ACHN (cell line): ENCODE results near the gene FABP6.
"Not testable (repeated sequence)": the region's sequence is repeated elsewhere in the genome, so short reads cannot be mapped to it uniquely, and the experiment has no call there.

ENCODE experiments used
- DNase-seq: peaks from one replicate; pipeline ENCODE4 v3.0.0-alpha.2; 2015
- in situ Hi-C: cut with HindIII; loops from 2 replicates; pipeline ENCODE4 v1.10.0; 2017; ENCODE audit warnings: low sequenced_read_pairs, low pct_ligation_motif_present, low pct_unique_long_range_greater_than_20kb

FABP6 gene

DNA sequence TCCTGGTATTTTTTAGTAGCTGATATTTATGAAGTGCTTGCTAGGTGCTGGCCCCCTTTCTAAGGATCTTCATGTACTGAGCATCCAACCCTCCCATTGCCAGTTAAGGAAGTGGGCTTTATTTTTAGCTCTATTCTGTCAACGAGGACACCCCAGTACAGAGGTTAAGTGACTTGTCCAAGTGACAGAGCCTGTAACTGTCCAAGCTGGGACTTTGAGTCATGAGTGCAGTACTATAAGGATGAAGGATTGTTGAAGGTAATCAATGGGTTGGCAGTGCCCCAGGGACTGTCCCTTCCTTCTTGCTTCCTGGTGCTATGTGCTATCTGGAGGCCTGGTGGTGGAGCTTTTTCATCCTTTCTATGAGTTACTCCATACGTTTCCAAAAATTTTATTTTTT lies 18.0 kb upstream of the FABP6 start:
- DNase-seq, result no peak
- in situ Hi-C loops, result no loop called here

DNA sequence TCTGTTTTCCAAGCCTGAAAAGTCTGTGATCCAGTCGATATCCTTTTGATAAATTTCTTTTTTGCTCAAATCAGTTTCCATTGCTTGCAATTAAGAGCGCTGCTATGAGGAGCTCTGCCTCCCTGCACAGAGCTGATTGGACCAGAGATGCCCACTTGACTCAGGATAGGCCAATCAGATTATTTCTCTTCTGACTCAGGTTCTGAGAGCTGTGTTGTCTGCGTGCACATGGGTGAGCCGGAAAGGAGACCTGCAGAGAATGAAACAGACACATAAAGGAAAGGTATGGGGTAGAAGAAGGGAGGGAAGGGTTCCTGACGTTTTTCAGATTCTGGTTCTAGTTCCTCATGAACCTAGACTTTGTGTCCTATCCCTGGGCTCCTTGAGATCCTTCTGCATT lies 15.8 kb upstream of the FABP6 start:
- in situ Hi-C loops, result no loop called here
- DNase-seq, result peak; percentile 79

DNA sequence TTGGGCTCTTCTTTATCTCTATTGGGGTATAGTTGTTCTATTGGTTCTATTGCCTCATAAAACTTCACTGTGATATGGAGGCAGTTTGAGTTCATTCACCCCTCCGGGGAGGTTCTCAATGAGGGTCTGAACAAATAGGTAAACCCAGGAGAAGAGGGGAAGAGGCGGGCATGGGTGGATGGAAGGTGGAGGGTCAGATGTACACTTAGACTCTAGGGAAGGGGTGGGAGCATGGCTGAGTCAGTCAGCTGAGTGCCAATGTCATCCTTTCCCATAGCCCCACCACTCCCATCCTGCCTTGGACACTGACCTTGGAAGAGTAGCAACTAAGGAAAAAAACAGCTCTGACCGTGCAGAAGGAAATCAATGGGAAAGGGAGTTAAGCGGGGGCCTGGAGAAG lies 9.9 kb upstream of the FABP6 start:
- DNase-seq, result no peak
- in situ Hi-C loops, result no loop called here

DNA sequence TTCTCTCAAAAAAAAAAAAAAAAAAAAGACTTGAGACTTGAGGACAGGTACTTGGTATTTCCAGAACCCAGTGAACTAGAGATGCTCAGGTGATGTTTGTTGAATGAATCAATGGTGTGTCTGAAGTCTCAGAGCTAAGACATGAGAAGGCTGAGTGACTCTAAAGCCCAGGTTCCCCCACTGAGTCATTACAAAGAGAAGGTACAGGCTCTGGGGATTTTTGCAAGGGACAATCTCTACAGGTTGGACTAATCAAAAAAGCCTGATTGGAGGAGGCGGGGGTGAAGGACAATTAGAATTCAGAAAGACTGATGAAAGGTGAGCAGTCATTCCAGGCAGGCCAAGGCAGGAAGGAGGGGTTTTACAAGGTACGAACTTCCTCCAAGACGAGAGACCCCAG lies 8.2 kb upstream of the FABP6 start:
- in situ Hi-C loops, result no loop called here
- no peak for DNase-seq

DNA sequence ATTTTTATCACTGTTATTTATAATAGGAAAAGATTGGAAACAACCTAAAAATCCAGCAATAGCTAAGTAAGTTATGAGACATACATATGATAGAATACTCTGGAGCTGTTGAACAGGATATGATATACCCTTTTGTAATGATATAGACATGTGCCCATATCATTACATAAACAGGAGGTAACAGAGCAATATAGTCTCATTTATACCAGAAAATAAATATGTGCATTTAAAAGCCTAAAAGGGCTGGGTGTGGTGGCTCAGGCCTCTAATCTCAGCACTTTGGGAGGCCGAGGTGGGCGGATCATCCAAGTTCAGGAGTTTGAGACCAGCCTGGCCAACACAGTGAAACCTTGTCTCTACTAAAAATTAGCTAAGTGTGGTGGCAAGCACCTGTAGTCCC lies 2.3 kb upstream of the FABP6 start:
- in situ Hi-C loops, result no loop called here
- no peak for DNase-seq

DNA sequence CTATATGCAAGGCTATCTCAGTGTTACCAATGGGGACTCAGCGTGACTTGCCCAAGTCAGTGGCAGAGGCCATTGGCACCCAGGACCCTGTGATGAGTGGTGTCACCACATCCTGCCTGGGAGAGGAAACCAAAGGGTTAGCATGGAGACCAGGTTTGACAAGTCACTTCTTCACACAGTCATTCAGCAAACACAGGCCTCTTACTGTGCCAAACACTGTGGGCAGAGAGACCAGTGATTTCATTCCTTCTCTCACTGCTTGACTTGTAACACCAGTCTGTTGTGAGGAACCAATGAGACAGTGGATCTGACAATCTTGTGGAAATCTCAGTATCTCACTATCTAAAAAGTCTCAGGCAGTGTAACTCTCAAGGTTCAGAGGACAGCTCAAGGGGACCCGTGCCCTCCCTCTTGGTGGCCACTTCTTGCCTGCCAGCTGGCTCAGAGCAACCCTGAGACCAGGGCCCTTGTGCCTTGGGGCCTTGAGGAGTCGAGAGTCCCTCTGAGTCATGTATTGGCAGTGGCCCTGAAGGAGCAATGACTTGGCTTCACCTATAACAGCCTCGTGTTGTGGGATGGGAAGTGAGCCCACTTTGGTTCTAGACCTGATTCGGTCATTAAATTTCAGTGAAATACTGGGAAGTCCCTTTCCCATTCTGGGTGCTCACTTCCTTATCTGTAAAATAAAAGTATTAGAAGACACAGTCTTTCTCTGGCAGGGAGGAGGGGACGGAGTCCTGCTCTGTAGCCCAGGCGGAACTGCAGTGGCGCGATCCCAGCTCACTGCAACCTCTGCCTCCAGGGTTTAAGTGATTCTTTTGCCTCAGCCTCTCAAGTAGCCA lies 1.6 kb downstream of the FABP6 start:
- DNase-seq, result no peak

DNA sequence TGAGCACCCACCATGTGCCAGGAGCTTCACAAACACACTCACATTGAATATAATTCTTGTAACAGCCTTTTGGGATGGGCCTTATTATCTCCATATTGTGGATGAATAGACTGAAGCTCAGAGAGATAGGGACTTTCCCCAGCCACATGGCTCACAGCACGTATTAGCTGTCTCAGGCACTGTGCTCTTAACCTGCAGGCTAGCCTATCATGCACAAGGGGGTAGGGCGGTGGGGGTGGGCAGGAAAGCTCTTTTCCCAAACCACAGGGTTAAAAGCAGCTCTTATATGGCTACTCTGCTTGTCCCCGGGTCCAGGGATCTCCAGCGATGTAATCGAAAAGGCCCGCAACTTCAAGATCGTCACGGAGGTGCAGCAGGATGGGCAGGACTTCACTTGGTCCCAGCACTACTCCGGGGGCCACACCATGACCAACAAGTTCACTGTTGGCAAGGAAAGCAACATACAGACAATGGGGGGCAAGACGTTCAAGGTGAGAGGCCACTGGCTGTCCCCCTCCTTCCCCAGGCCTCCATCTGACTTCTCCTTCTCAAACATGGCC lies 2.6 kb downstream of the FABP6 start:
- no peak for DNase-seq
- in situ Hi-C loops, result no loop called here

More for the DNA sequence above, 1.6 kb downstream of the FABP6 start:
- in situ Hi-C loops, result no loop called here

DNA sequence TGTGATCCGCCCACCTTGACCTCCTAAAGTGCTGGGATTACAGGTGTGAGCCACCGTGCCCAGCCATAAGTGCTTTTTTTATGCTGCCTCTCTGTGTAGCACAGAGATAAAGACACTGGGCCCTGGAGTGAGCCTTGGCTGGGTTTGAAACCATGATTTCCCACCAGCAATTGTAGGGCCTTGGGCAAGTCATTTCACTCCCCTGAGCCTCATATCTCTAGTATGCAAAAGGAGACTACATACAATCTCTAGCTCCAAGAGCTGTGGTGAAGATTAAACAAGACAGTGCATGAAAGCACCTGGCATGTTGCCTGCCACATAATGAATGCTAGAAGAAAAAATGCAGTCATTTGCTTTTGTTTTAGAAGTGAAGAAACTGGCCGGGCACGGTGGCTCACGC lies 3.9 kb downstream of the FABP6 start:
- in situ Hi-C loops, result no loop called here

DNA sequence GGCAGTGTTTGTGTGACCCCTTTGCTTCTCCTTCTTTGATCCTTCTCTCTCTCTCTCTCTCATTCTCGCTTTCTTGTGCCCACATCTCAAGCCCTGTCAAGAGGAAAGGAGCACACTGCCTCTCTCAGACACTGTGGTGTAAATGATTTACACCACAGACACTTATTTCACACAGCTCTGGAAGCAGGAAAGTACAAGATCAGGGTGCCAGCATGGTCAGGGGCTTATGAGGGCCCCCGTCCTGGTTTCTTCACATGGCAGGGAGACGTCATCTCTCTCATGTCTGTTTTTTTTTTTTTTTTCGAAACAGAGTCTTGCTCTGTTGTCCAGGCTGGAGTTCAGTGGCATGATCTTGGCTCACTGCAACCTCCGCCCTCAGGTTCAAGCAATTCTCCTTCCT lies 6.4 kb downstream of the FABP6 start:
- DNase-seq, result no peak
- in situ Hi-C loops, result no loop called here

More for the DNA sequence above, 3.9 kb downstream of the FABP6 start:
- no peak for DNase-seq

DNA sequence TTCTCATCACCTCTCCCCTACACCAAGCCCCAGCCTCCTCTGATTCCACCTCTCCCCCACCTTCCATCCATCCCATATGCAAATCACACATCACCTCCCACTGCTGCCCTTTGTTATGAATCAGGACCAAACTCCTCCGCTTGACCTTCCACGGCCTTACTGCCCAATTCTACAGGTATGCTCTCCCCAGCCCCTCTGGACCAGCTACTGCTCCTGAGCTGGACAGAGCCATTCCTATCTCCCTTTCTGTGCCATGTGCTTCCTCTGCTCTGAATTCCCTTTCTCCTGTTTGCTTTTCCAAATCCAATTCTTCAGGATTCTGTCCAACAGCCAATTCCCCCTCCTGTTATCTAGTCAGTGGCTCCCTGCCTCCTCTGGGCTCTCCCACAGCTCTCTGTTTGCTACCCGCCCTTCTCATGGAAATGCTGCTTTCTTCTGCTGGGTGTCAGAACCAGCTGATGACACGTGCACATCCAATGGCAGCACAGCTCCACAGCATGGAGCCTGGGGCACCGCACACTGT lies 8.3 kb downstream of the FABP6 start:
- DNase-seq, result no peak
- in situ Hi-C loops, result no loop called here

DNA sequence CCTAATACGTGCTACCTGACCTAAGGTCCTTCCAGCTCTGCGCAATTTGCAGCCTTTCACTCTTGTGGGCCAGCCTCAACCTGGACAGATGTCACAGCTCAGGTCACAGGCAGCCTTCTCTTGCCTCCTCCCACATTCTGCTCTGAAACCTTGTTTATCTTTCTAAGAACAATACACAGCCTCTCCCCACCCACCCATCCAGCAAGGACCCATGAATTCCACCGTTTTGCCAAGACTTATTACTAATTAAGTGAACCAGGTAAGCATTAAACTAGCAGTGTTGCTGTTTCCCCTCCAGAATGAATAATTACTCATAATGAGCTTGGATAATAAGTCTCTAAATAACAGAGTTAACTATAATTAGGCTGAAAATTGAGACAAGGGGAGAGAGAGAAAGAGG lies 11.0 kb downstream of the FABP6 start:
- no peak for DNase-seq
- in situ Hi-C loops, result no loop called here

DNA sequence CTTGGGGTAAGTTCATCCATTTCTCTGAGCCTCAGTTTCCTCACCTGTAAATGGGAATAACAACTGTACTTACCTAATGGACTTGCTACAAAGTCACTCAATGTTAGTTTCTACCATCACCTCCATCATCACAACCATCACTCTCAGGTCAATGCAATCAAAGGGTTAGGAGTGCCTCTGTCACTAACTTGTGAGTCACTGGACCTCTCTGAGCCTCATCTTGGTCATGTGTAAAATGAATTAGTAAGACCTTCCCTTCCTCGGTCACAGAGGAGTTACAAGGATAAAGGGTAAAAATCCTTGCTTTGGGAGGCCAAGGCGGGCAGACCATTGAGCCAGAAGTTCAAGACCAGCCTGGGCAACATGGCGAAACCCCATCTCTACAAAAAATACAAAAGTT lies 12.8 kb downstream of the FABP6 start:
- no peak for DNase-seq

DNA sequence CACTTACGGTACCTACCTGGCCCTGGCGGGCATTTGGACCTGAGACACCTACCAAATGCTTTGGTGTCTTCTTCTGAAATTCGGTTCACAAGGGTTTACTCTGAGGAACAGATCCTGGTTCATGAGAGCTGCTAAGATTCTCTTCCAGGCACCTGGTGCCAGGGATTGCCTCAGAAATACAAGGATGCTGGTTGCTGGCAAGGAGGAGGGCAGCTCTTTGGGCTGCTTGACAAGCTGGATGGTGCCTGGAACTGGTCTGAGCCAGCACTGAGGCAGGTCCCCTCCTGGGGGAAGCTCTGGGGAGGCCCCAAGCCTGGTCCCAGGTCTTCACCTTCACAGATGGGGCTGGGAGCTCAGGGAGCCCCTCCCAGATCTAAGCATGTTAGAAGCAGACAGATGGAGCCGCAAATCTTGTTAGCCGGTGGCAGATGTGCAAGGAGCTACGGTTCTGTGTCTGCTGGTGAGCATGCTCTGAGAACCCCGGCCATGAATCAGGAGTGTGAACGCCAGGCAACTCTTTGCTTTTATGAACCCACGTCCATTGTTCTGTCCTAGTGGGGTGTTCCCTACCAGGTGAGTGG lies 16.3 kb downstream of the FABP6 start:
- in situ Hi-C loops, result no loop called here
- no peak for DNase-seq

More for the DNA sequence above, 12.8 kb downstream of the FABP6 start:
- in situ Hi-C loops, result no loop called here

DNA sequence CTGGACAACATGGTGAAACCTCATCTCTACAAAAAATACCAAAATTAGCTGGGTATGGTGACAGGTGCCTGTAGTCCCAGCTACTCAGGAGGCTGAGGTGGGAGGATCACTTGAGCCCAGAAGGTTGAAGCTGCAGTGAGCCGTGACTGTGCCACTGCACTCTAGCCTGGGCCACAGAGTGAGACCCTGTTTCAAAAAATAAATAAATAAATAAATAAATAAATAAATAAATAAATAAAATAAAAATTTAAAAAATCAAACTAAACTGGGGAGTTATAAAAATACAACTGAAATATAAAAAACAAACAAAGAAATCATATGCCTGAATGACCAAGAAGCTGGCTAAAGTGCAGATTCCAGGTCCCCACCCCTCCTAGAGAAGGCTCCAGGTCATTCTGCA lies 20.3 kb downstream of the FABP6 start:
- DNase-seq, in situ Hi-C loops: not testable (repeated sequence)

DNA sequence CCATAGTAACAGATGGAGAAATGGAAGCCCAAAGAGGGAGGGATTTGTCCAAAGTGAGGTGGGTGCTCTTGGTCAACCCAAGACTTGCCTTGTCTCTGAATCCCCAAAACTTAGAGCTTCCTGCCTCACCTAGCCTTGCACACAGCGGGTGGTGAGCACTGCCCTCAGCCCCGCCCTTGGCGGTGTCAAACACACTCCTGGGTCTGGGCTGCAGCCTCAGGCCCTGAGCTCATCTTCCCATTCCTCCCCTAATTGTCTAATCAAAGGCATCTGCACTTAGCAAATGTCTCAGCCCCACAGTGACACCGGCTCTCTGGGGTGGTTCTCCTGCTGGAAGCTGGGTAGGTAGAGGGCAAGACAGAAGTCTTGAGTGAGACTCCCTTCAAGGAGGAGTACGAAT lies 20.9 kb downstream of the FABP6 start:
- in situ Hi-C loops, result no loop called here
- no peak for DNase-seq

DNA sequence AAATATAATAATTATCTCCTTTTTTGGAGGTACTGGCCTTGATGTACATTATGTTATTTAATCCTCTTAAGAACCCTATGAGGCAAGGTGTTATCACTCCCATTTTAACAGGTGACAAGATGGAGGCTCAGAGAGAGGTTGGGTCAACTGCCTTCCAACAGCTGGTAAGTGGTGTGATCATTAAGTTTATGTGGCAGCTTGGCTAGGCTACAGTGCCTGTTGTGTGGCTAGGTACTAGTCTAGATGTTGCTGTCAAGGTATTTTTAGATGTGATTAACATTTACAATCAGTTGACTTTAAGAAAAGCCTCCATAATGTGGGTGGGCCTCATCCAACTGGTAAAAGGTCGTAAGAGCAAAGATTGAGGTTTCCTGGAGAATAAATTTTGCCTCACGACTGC lies 21.5 kb downstream of the FABP6 start:
- DNase-seq, result no peak
- in situ Hi-C loops, result no loop called here

DNA sequence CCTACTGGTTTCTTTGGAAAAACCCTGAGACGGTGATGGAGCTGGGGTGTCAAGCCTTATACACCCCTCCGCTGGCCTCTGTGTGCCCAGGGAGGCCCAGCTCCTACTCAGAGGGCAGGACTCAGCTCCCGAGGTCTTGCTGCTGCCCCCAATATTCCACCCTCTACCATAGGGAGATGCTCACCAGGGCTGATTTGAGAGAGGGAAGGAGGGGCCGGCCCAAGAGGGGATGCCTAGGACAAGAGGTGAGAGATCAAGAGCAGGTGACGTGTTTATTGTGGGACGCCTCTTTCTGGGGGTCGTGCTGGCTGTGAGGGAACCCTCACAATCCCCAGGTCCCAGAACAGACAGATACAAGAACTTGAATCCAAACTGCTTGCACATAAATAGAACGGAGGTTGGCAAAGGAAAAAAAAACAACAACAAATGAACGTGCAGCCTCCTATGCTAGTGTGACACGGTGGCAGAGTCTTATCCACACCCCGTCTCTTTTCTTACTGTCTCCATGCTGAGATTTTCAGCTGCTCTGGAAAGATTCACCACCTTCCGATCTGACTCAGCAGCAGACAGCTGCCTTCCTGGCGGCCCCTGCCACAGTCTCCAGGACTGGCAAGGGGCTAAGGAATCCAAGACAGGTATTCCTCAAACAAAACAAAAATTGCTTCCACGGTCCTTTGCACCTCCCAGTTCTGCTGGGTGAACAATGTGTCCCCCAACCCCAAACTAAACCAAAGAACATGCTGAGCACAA lies 22.3 kb downstream of the FABP6 start:
- in situ Hi-C loops, result no loop called here
- DNase-seq, result no peak

DNA sequence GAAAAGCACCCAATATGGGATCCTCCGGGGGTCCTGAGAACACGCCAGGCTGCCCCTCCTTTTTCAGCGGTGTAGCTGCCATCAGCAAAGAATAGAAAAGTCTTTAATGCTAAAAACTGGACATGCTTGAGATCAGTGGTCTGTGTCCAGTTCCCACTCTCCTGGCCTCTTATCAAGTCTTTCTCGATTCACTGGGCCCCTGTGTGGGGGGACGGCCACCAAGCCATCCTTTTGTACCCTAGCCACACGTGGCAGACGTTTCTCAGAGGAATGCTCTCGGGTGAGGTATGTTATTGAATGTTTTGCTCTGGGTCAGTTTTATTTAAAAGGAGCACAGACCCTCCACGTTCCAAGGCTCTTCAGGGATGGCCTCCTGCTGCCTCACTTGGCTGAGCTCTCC lies 23.6 kb downstream of the FABP6 start:
- no peak for DNase-seq
- in situ Hi-C loops, result no loop called here

DNA sequence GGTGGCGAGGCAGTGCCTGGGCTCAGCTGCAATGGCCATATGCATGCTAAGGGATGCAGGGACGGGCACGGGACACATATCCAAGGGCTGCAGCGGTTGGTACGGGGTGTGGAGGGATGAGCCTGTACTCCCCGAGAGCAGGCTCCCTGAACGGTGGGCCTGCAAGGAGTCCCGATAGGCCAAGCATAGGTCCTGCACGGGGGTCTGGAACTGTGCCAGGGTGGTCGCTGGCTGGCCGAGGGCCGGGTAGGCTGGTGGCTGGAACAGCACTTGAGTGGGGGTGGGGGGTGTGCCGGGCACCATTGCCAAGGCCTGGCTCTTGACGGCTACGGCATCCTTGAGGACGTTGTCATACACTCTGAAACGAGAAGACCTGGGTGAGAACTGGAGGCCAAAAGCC lies 24.1 kb downstream of the FABP6 start:
- in situ Hi-C loops, result no loop called here
- no peak for DNase-seq
